HEK293 (cell line): ENCODE results near the gene SP2.

Source experiments
- CTCF ChIA-PET: fragments of 350-600 bp; formaldehyde crosslinking; extraction: SDS; loops from one replicate; lab custom pipeline; 2021; ENCODE audit warnings: antibody characterized with exemption; lab: Yijun Ruan, JAX
- POLR2A ChIA-PET: fragments of 300-600 bp; formaldehyde crosslinking; extraction: SDS; loops from one replicate; lab custom pipeline; 2020; ENCODE audit warnings: antibody characterized with exemption, inconsistent platforms; lab: Yijun Ruan, JAX
- H3K27ac ChIP-seq: fragments of 200-500 bp; sonication (Bioruptor generic); 2 replicates; pipeline ENCODE4 v1.5.1; 2014; ENCODE audit warnings: low read depth, low read length, control low read depth, inconsistent platforms; ENCODE audit errors: extremely low read depth
- H3K36me3 ChIP-seq, 2 experiments: fragments of 200-500 bp in 1 of 2; sonication (Bioruptor generic) in 1 of 2; 1 replicate in 1 of 2; 2 replicates in 1 of 2; pipeline ENCODE4 v1.5.1; 2014 to 2017; ENCODE audit warnings: inconsistent platforms in 2 of 2, low read length in 2 of 2; ENCODE audit not compliant: control insufficient read depth in 2 of 2, insufficient read depth in 1 of 2
- H3K4me1 ChIP-seq: fragments of 200-500 bp; sonication (Bioruptor generic); 2 replicates; pipeline ENCODE4 v1.5.1; 2014; ENCODE audit warnings: mild to moderate bottlenecking, low read length, inconsistent platforms; ENCODE audit not compliant: control insufficient read depth, insufficient read depth
- H3K4me3 ChIP-seq: 2 replicates; pipeline ENCODE4 v1.5.1; 2011; ENCODE audit warnings: low read depth, mild to moderate bottlenecking, control low read depth, low read length, moderate library complexity
- H3K9me3 ChIP-seq: fragments of 200-500 bp; sonication (Bioruptor generic); 2 replicates; pipeline ENCODE4 v1.5.1; 2014; ENCODE audit warnings: low read depth, low read length, inconsistent platforms; ENCODE audit not compliant: control insufficient read depth, insufficient read depth
- EGR2 ChIP-seq: fragments of 450-650 bp; formaldehyde crosslinking; IDR thresholded peaks from 2 replicates; pipeline ENCODE4 v1.5.1; 2016; ENCODE audit warnings: low read depth, missing biosample characterization, missing genetic modification characterization
- ZNF140 ChIP-seq: fragments of 450-650 bp; formaldehyde crosslinking; IDR thresholded peaks from 2 replicates; pipeline ENCODE4 v1.5.1; 2016; ENCODE audit warnings: missing biosample characterization, missing genetic modification characterization
- ZNF19 ChIP-seq: fragments of 450-650 bp; formaldehyde crosslinking; IDR thresholded peaks from 2 replicates; pipeline ENCODE4; 2016; ENCODE audit warnings: missing biosample characterization, missing genetic modification characterization, low read depth
- ZNF302 ChIP-seq: fragments of 450-650 bp; formaldehyde crosslinking; IDR thresholded peaks from 2 replicates; pipeline ENCODE4 v1.5.1; 2016; ENCODE audit warnings: missing biosample characterization, missing genetic modification characterization, low read depth
- ZNF426 ChIP-seq: fragments of 450-650 bp; formaldehyde crosslinking; IDR thresholded peaks from 2 replicates; pipeline ENCODE4 v1.5.1; 2017; ENCODE audit warnings: missing biosample characterization, missing genetic modification characterization, mild to moderate bottlenecking, inconsistent platforms, moderate library complexity
- ZNF510 ChIP-seq: fragments of 450-650 bp; formaldehyde crosslinking; IDR thresholded peaks from 2 replicates; pipeline ENCODE4 v1.5.1; 2018; ENCODE audit warnings: mild to moderate bottlenecking, missing genetic modification characterization, missing biosample characterization; ENCODE audit not compliant: insufficient replicate concordance
- ZNF529 ChIP-seq: fragments of 450-650 bp; formaldehyde crosslinking; IDR thresholded peaks from 2 replicates; pipeline ENCODE4 v1.5.1; 2017; ENCODE audit warnings: missing genetic modification characterization, missing biosample characterization; ENCODE audit not compliant: insufficient replicate concordance
- ZNF555 ChIP-seq: fragments of 450-650 bp; formaldehyde crosslinking; conservative IDR thresholded peaks from 2 replicates; pipeline ENCODE4 v1.5.1; 2017; ENCODE audit warnings: missing biosample characterization, mild to moderate bottlenecking, missing genetic modification characterization, inconsistent platforms
- ZNF670 ChIP-seq: fragments of 450-650 bp; formaldehyde crosslinking; IDR thresholded peaks from 2 replicates; pipeline ENCODE4 v1.5.1; 2016; ENCODE audit warnings: missing biosample characterization, missing genetic modification characterization, low read depth
- ZNF701 ChIP-seq: fragments of 450-650 bp; formaldehyde crosslinking; IDR thresholded peaks from 2 replicates; pipeline ENCODE4 v1.5.1; 2016; ENCODE audit warnings: missing biosample characterization, missing genetic modification characterization
- ZNF792 ChIP-seq: fragments of 450-650 bp; formaldehyde crosslinking; IDR thresholded peaks from 2 replicates; pipeline ENCODE4 v1.5.1; 2016; ENCODE audit warnings: missing biosample characterization, missing genetic modification characterization
- TF ChIP-seq, protein P1 (sequence below): fragments of 450-650 bp; formaldehyde crosslinking; IDR thresholded peaks from 2 replicates; pipeline ENCODE4 v1.5.1; 2016; ENCODE audit warnings: missing biosample characterization, missing genetic modification characterization, borderline replicate concordance
- TF ChIP-seq, protein P2 (sequence below): fragments of 450-650 bp; formaldehyde crosslinking; IDR thresholded peaks from 2 replicates; pipeline ENCODE4 v1.5.1; 2016; ENCODE audit warnings: missing biosample characterization, missing genetic modification characterization, low read depth
- TF ChIP-seq, protein P3 (sequence below): fragments of 450-650 bp; formaldehyde crosslinking; IDR thresholded peaks from 2 replicates; pipeline ENCODE4 v1.5.1; 2017; ENCODE audit warnings: missing biosample characterization, missing genetic modification characterization
- TF ChIP-seq, protein P4 (sequence below): fragments of 450-650 bp; formaldehyde crosslinking; IDR thresholded peaks from 2 replicates; pipeline ENCODE4 v1.5.1; 2016; ENCODE audit warnings: missing biosample characterization, missing genetic modification characterization, borderline replicate concordance
- TF ChIP-seq, protein P5 (sequence below): fragments of 450-650 bp; formaldehyde crosslinking; IDR thresholded peaks from 2 replicates; pipeline ENCODE4 v1.5.1; 2016; ENCODE audit warnings: missing biosample characterization, missing genetic modification characterization
- TF ChIP-seq, protein P6 (sequence below): fragments of 450-650 bp; formaldehyde crosslinking; IDR thresholded peaks from 2 replicates; pipeline ENCODE4 v1.5.1; 2016; ENCODE audit warnings: missing biosample characterization, missing genetic modification characterization

SP2 gene

DNA sequence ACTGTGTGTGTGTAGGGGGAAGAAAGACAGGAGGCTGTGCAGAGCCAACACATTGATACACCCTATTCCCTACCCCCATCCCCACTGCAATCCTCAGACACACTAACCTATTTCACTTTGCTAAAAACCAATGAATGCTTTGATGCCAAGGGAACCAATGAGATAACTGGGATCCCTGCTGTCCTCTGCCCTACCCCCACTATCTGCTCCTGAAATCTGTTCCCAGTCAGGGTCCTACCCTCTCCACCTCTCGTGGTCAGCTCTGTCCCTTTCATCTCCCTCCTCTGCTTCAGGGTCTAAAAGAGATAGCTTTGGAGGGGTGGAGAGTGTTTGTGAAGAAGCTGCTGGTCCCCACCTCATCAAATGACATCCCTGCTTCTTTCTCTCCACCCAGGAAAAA is 26.0 kb upstream of the SP2 start:
- Histone ChIP-seq H3K4me3 (no peak overlapping the region), H3K27ac (no peak overlapping the region), H3K36me3 (no peaks in the 10 kb centered on the region), H3K9me3 (no peaks in the 10 kb centered on the region), H3K4me1 (no peaks in the 10 kb centered on the region)
- TF ChIP-seq, protein P1, sequence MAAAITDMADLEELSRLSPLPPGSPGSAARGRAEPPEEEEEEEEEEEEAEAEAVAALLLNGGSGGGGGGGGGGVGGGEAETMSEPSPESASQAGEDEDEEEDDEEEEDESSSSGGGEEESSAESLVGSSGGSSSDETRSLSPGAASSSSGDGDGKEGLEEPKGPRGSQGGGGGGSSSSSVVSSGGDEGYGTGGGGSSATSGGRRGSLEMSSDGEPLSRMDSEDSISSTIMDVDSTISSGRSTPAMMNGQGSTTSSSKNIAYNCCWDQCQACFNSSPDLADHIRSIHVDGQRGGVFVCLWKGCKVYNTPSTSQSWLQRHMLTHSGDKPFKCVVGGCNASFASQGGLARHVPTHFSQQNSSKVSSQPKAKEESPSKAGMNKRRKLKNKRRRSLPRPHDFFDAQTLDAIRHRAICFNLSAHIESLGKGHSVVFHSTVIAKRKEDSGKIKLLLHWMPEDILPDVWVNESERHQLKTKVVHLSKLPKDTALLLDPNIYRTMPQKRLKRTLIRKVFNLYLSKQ (tag by site-specific recombination): no peak
- TF ChIP-seq, protein P2, sequence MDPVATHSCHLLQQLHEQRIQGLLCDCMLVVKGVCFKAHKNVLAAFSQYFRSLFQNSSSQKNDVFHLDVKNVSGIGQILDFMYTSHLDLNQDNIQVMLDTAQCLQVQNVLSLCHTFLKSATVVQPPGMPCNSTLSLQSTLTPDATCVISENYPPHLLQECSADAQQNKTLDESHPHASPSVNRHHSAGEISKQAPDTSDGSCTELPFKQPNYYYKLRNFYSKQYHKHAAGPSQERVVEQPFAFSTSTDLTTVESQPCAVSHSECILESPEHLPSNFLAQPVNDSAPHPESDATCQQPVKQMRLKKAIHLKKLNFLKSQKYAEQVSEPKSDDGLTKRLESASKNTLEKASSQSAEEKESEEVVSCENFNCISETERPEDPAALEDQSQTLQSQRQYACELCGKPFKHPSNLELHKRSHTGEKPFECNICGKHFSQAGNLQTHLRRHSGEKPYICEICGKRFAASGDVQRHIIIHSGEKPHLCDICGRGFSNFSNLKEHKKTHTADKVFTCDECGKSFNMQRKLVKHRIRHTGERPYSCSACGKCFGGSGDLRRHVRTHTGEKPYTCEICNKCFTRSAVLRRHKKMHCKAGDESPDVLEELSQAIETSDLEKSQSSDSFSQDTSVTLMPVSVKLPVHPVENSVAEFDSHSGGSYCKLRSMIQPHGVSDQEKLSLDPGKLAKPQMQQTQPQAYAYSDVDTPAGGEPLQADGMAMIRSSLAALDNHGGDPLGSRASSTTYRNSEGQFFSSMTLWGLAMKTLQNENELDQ: no peak
- CTCF ChIA-PET: interaction anchor here (0.6 to 2.4 kb wide), 8 partner anchors 18 to 152 kb away, joined by 3 to 18 read pairs (median 5); partner anchors contain the start of genes SCRN2 and SP6
- POLR2A ChIA-PET: interaction anchor here (0.6 kb wide), 1 partner anchor 25 kb away, joined by 6 read pairs; no protein-coding TSS in a partner anchor

DNA sequence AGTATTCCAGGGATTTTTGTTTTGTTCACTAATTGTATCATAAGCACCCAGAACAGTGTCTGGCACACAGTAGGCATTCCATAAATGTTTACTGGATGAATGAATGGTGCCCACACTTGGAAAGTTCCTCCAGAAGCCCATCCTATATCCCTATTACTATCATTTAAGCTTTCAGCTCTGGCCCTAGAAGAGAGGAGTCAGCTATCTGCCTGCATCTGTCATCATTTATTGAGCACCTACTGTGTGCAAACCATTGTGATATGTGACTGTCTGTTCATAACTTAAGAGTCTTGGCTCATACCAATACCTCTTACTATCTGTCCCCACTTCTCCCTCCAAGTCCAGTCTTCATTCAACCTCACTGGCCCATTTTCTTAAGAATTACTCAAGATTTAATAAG is 25.0 kb upstream of the SP2 start:
- no peaks in the 10 kb centered on the region for H3K9me3 ChIP-seq
- H3K4me1 ChIP-seq: no peaks in the 10 kb centered on the region
- H3K36me3 ChIP-seq: no peaks in the 10 kb centered on the region
- CTCF ChIA-PET: interaction anchor here (0.6 to 3.6 kb wide), 7 partner anchors 8 to 141 kb away, joined by 3 to 28 read pairs (median 4); partner anchors contain the start of gene SCRN2
- H3K4me3 ChIP-seq: no peak overlapping the region
- TF ChIP-seq ZNF510 (no peak), ZNF529 (tag by site-specific recombination) (no peak), ZNF140 (tag by site-specific recombination) (no peak), ZNF302 (no peak), ZNF19 (tag by site-specific recombination) (no peak), ZNF701 (tag by site-specific recombination) (no peak), ZNF792 (peak; percentile 52; the same call in 1 of the 2 replicates)
- POLR2A ChIA-PET: no interaction called here
- H3K27ac ChIP-seq: no peak overlapping the region

DNA sequence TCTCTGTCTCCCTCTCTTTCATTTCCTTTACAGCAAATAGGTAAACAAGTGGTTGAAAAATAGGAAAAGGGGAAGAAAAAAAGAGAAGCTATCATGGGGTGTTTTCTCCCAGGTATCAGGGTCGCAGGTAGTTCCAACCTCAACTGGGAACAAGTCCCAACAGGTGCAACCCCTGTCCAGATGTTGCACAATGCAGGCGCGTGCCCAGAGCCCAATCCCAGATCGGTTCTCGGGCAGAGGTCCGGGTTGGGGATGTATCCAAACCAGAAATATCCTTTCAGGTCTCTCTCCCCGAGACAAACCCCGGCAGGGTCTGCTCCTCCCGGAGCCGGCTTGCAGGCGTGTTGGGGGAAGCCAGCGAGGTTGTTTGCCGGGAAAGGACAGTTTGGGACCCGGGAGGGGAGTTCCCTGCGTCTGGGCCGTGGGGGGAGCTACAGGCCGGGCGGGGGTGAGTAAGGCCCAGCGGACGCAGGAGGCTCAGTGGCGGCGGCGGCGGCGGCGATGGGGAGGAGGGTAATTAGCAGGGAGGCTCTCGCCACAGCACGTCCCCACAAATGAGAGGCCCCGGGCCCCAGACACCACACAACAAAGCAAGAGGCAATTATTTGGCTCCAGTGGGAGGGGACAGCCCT is 23.9 kb upstream of the SP2 start:
- no peak overlapping the region for H3K27ac ChIP-seq
- H3K4me1 ChIP-seq: no peaks in the 10 kb centered on the region
- H3K36me3 ChIP-seq: no peaks in the 10 kb centered on the region
- ChIA-PET CTCF (interaction anchor here (0.7 to 3.6 kb wide), 5 partner anchors 9 to 140 kb away, joined by 3 to 28 read pairs (median 4); partner anchors contain the start of gene SCRN2), POLR2A (interaction anchor here (0.7 kb wide), 2 partner anchors 51 to 132 kb away, joined by 3 to 4 read pairs; partner anchors contain the start of gene OSBPL7)
- no peaks in the 10 kb centered on the region for H3K9me3 ChIP-seq
- no peak overlapping the region for H3K4me3 ChIP-seq
- TF ChIP-seq ZNF426 (tag by site-specific recombination) (no peak), EGR2 (tag by site-specific recombination) (no peak), ZNF555 (tag by site-specific recombination) (no peak), ZNF670 (tag by site-specific recombination) (no peak)
- TF ChIP-seq, protein P3, sequence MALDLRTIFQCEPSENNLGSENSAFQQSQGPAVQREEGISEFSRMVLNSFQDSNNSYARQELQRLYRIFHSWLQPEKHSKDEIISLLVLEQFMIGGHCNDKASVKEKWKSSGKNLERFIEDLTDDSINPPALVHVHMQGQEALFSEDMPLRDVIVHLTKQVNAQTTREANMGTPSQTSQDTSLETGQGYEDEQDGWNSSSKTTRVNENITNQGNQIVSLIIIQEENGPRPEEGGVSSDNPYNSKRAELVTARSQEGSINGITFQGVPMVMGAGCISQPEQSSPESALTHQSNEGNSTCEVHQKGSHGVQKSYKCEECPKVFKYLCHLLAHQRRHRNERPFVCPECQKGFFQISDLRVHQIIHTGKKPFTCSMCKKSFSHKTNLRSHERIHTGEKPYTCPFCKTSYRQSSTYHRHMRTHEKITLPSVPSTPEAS: no peak
- TF ChIP-seq, protein P4, sequence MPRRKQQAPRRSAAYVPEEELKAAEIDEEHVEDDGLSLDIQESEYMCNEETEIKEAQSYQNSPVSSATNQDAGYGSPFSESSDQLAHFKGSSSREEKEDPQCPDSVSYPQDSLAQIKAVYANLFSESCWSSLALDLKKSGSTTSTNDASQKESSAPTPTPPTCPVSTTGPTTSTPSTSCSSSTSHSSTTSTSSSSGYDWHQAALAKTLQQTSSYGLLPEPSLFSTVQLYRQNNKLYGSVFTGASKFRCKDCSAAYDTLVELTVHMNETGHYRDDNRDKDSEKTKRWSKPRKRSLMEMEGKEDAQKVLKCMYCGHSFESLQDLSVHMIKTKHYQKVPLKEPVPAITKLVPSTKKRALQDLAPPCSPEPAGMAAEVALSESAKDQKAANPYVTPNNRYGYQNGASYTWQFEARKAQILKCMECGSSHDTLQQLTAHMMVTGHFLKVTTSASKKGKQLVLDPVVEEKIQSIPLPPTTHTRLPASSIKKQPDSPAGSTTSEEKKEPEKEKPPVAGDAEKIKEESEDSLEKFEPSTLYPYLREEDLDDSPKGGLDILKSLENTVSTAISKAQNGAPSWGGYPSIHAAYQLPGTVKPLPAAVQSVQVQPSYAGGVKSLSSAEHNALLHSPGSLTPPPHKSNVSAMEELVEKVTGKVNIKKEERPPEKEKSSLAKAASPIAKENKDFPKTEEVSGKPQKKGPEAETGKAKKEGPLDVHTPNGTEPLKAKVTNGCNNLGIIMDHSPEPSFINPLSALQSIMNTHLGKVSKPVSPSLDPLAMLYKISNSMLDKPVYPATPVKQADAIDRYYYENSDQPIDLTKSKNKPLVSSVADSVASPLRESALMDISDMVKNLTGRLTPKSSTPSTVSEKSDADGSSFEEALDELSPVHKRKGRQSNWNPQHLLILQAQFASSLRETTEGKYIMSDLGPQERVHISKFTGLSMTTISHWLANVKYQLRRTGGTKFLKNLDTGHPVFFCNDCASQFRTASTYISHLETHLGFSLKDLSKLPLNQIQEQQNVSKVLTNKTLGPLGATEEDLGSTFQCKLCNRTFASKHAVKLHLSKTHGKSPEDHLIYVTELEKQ: no peak
- TF ChIP-seq, protein P5, sequence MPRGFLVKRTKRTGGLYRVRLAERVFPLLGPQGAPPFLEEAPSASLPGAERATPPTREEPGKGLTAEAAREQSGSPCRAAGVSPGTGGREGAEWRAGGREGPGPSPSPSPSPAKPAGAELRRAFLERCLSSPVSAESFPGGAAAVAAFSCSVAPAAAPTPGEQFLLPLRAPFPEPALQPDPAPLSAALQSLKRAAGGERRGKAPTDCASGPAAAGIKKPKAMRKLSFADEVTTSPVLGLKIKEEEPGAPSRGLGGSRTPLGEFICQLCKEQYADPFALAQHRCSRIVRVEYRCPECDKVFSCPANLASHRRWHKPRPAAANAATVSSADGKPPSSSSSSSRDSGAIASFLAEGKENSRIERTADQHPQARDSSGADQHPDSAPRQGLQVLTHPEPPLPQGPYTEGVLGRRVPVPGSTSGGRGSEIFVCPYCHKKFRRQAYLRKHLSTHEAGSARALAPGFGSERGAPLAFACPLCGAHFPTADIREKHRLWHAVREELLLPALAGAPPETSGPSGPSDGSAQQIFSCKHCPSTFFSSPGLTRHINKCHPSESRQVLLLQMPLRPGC: no peak
- TF ChIP-seq, protein P6, sequence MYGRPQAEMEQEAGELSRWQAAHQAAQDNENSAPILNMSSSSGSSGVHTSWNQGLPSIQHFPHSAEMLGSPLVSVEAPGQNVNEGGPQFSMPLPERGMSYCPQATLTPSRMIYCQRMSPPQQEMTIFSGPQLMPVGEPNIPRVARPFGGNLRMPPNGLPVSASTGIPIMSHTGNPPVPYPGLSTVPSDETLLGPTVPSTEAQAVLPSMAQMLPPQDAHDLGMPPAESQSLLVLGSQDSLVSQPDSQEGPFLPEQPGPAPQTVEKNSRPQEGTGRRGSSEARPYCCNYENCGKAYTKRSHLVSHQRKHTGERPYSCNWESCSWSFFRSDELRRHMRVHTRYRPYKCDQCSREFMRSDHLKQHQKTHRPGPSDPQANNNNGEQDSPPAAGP: no peak
